Measurements from ENCODE around the gene ALCAM.

Gene ALCAM

GRCh38 chr3:105349684-105350387, 16.9 kb upstream of the ALCAM start:
- no peak overlapping the region for H3K27ac ChIP-seq
- no peak for TF ChIP-seq CTCF (conservative IDR thresholded peaks at IDR 0.05)
- TF ChIP-seq ZFX (IDR thresholded peaks at IDR 0.05), result no peak

GRCh38 chr3:105351821-105352220, 14.9 kb upstream of the ALCAM start:
- TF ChIP-seq CTCF (conservative IDR thresholded peaks at IDR 0.05), result no peak
- TF ChIP-seq ZFX (IDR thresholded peaks at IDR 0.05), result no peak

GRCh38 chr3:105352976-105353375, 13.7 kb upstream of the ALCAM start:
- H3K27ac ChIP-seq, result no peak overlapping the region
- no peak for TF ChIP-seq CTCF (conservative IDR thresholded peaks at IDR 0.05)
- no peak for TF ChIP-seq ZFX (IDR thresholded peaks at IDR 0.05)

More at GRCh38 chr3:105351821-105352220, 14.9 kb upstream of the ALCAM start:
- H3K27ac ChIP-seq, result no peak overlapping the region

- TF ChIP-seq CTCF (conservative IDR thresholded peaks at IDR 0.05) (no peak), ZFX (IDR thresholded peaks at IDR 0.05) (no peak)
- H3K27ac ChIP-seq, result no peak overlapping the region
Measured at GRCh38 chr3:105353485-105354161, 13.1 kb upstream of the ALCAM start.

GRCh38 chr3:105354429-105354828, 12.3 kb upstream of the ALCAM start:
- TF ChIP-seq ZFX (IDR thresholded peaks at IDR 0.05) (no peak), CTCF (conservative IDR thresholded peaks at IDR 0.05) (no peak)
- H3K27ac ChIP-seq, result no peak overlapping the region

- TF ChIP-seq ZFX (IDR thresholded peaks at IDR 0.05), result no peak
- no peak for TF ChIP-seq CTCF (conservative IDR thresholded peaks at IDR 0.05)
- no peak overlapping the region for H3K27ac ChIP-seq
Measured at GRCh38 chr3:105355408-105356061, 11.2 kb upstream of the ALCAM start.

- TF ChIP-seq CTCF (conservative IDR thresholded peaks at IDR 0.05), result no peak
- TF ChIP-seq ZFX (IDR thresholded peaks at IDR 0.05), result no peak
- no peak overlapping the region for H3K27ac ChIP-seq
Measured at GRCh38 chr3:105356396-105356795, 10.3 kb upstream of the ALCAM start.
